Measurements from ENCODE around the gene SOX9. TPM values are rescaled to one million over a fixed set of nuclear protein-coding genes. Genes with fewer than 3 reads are reported as not detected.

Gene SOX9
- total and polyA plus RNA-seq, 2 of the 8 experiments (the other 6 are each of a cell fraction or from before 2014, with no cell fraction given): 1.9 to 4.9 TPM

- TF ChIP-seq CBX5 (IDR thresholded peaks at IDR 0.05; ENCODE audit: low read depth, low read length) (no peak), EGR1 (IDR thresholded peaks at IDR 0.05; ENCODE audit: borderline replicate concordance, low read depth, low read length) (no peak), RAD21 (IDR thresholded peaks at IDR 0.05 in 1 of 2, conservative IDR thresholded peaks at IDR 0.05 in 1 of 2; ENCODE audit: low read depth in 2 of 2, low read length in 2 of 2) (no peak; a peak in 2 of 4 replicates), MAX (IDR thresholded peaks at IDR 0.05) (no peak), CREB1 (IDR thresholded peaks at IDR 0.05) (0 out of 2 replicates have a peak, but pooled peaks have one; percentile 40), GABPA (IDR thresholded peaks at IDR 0.05; ENCODE audit: borderline replicate concordance, insufficient read depth, low read length) (no peak), NANOG (IDR thresholded peaks at IDR 0.05; ENCODE audit: insufficient read depth, low read depth, low read length, poor library complexity, severe bottlenecking) (no peak), ATF3 (IDR thresholded peaks at IDR 0.05; ENCODE audit: insufficient read depth, low read depth, low read length) (no peak), SP2 (IDR thresholded peaks at IDR 0.05; ENCODE audit: low read length) (no peak), ZNF274 (IDR thresholded peaks at IDR 0.05; ENCODE audit: borderline replicate concordance, extremely low read depth, low read length) (no peak), CTBP2 (IDR thresholded peaks at IDR 0.05; ENCODE audit: borderline replicate concordance, insufficient read depth, insufficient read length, low read length) (no peak)
These were observed 763 bp upstream of the SOX9 start (continued) for GRCh38 chr17:72119873-72120641.
